ENCODE data around the gene AKR1B1. TPM values are rescaled to one million over a fixed set of nuclear protein-coding genes. Genes with fewer than 3 reads are reported as not detected.

Gene AKR1B1
- total RNA-seq, 1 experiment from 2014 or later, result 135 TPM

GRCh38 chr7:134500406-134500805 lies 41.5 kb upstream of the AKR1B1 start (continued):
- TF ChIP-seq, protein P1, sequence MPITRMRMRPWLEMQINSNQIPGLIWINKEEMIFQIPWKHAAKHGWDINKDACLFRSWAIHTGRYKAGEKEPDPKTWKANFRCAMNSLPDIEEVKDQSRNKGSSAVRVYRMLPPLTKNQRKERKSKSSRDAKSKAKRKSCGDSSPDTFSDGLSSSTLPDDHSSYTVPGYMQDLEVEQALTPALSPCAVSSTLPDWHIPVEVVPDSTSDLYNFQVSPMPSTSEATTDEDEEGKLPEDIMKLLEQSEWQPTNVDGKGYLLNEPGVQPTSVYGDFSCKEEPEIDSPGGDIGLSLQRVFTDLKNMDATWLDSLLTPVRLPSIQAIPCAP (CRISPR knock-in tag; IDR thresholded peaks at IDR 0.05), result no peak

- ChIA-PET CTCF (no interaction called here), POLR2A (no interaction called here)
- Mint-ChIP-seq H3K4me3 (no peak overlapping the region), H3K27me3 (ENCODE audit: low read depth) (no peaks in the 10 kb centered on the region; the same call in none of the 2 replicates), H3K9me3 (no peaks in the 10 kb centered on the region), H3K27ac (no peak overlapping the region), H3K36me3 (no peaks in the 10 kb centered on the region), H3K4me1 (0 out of 2 replicates have a peak, but pooled peaks cover under 1% of the 10 kb centered on the region)
- ATAC-seq, result no peak
- DNase-seq (ENCODE audit: low spot score), result no peak
- TF ChIP-seq NR1H2 (CRISPR knock-in tag; IDR thresholded peaks at IDR 0.05) (no peak), ERG (CRISPR knock-in tag; IDR thresholded peaks at IDR 0.05) (no peak), NR3C1 (CRISPR knock-in tag; conservative IDR thresholded peaks at IDR 0.05; ENCODE audit: low read depth) (no peak), E2F4 (CRISPR knock-in tag; IDR thresholded peaks at IDR 0.05; ENCODE audit: borderline replicate concordance, low read depth) (no peak), JAZF1 (CRISPR knock-in tag; IDR thresholded peaks at IDR 0.05) (no peak), ZNF512 (CRISPR knock-in tag; IDR thresholded peaks at IDR 0.05; ENCODE audit: borderline replicate concordance) (no peak), ATF1 (CRISPR knock-in tag; IDR thresholded peaks at IDR 0.05) (no peak), ZBTB21 (CRISPR knock-in tag; IDR thresholded peaks at IDR 0.05; ENCODE audit: borderline replicate concordance) (no peak), SMAD3 (CRISPR knock-in tag; IDR thresholded peaks at IDR 0.05; ENCODE audit: borderline replicate concordance) (no peak), GTF2I (CRISPR knock-in tag; conservative IDR thresholded peaks at IDR 0.05) (no peak), NFE2L1 (CRISPR knock-in tag; IDR thresholded peaks at IDR 0.05) (no peak), FOXK1 (CRISPR knock-in tag; IDR thresholded peaks at IDR 0.05) (no peak), NFATC4 (CRISPR knock-in tag; IDR thresholded peaks at IDR 0.05) (no peak)
- TF ChIP-seq, protein P2, sequence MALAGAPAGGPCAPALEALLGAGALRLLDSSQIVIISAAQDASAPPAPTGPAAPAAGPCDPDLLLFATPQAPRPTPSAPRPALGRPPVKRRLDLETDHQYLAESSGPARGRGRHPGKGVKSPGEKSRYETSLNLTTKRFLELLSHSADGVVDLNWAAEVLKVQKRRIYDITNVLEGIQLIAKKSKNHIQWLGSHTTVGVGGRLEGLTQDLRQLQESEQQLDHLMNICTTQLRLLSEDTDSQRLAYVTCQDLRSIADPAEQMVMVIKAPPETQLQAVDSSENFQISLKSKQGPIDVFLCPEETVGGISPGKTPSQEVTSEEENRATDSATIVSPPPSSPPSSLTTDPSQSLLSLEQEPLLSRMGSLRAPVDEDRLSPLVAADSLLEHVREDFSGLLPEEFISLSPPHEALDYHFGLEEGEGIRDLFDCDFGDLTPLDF (CRISPR knock-in tag; IDR thresholded peaks at IDR 0.05), result no peak
- TF ChIP-seq, protein P3, sequence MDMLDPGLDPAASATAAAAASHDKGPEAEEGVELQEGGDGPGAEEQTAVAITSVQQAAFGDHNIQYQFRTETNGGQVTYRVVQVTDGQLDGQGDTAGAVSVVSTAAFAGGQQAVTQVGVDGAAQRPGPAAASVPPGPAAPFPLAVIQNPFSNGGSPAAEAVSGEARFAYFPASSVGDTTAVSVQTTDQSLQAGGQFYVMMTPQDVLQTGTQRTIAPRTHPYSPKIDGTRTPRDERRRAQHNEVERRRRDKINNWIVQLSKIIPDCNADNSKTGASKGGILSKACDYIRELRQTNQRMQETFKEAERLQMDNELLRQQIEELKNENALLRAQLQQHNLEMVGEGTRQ (CRISPR knock-in tag; IDR thresholded peaks at IDR 0.05), result no peak
- TF ChIP-seq, protein P4, sequence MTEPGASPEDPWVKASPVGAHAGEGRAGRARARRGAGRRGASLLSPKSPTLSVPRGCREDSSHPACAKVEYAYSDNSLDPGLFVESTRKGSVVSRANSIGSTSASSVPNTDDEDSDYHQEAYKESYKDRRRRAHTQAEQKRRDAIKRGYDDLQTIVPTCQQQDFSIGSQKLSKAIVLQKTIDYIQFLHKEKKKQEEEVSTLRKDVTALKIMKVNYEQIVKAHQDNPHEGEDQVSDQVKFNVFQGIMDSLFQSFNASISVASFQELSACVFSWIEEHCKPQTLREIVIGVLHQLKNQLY (CRISPR knock-in tag; IDR thresholded peaks at IDR 0.05), result no peak
Observed at GRCh38 chr7:134495546-134495945, 36.6 kb upstream of the AKR1B1 start.

DNA sequence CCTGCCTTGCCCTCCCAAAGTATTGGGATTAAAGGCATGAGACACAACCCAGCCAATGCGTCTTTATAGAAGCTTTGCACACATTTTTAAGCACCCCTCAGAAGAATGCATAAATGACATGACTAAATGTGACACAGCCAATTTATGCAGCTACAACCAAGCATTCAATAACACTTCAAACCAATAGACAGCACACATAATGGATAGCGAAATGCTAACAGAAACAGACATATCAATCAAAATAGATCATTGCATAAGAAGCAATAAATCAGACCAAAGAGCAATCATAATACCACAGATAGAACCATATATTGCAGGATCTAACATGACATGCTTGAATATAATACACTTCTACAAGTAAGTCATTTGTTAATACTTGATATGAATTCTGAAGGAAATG lies 34.2 kb upstream of the AKR1B1 start:
- ChIA-PET POLR2A (no interaction called here), CTCF (no interaction called here)
- Mint-ChIP-seq H3K4me3 (no peak overlapping the region), H3K9me3 (peaks cover 7% of the 10 kb centered on the region), H3K27ac (no peak overlapping the region), H3K27me3 (ENCODE audit: low read depth) (no peaks in the 10 kb centered on the region; the same call in none of the 2 replicates), H3K4me1 (no peaks in the 10 kb centered on the region), H3K36me3 (no peaks in the 10 kb centered on the region)
- DNase-seq (ENCODE audit: low spot score) (no peak), ATAC-seq (no peak)
- TF ChIP-seq NFATC4 (CRISPR knock-in tag; IDR thresholded peaks at IDR 0.05) (no peak), SMAD4 (CRISPR knock-in tag; IDR thresholded peaks at IDR 0.05) (no peak), ERG (CRISPR knock-in tag; IDR thresholded peaks at IDR 0.05) (no peak), AR (CRISPR knock-in tag; IDR thresholded peaks at IDR 0.05) (no peak), TCF7 (CRISPR knock-in tag; IDR thresholded peaks at IDR 0.05; ENCODE audit: low read depth) (no peak), NFYB (CRISPR knock-in tag; conservative IDR thresholded peaks at IDR 0.05; ENCODE audit: low read depth) (no peak)
